PFSK-1 (cell line): ENCODE data around the gene EOGT.

Experiments
- FOXP2 ChIP-seq: optimal IDR thresholded peaks from 2 replicates; pipeline ENCODE3; 2011; ENCODE audit warnings: borderline replicate concordance, control low read depth, inconsistent platforms; ENCODE audit not compliant: insufficient read depth; ENCODE audit errors: extremely low read length, extremely low read depth
- POLR2AphosphoS5 ChIP-seq: IDR thresholded peaks from 2 replicates; pipeline ENCODE4 v1.6.1; 2012; ENCODE audit warnings: low read depth, mild to moderate bottlenecking, control low read depth, low read length, moderate library complexity
- REST ChIP-seq, 2 experiments: IDR thresholded peaks; 2 replicates each; pipeline versions ENCODE4 v1.6.1 to v1.8.0; 2011 to 2012; ENCODE audit warnings: low read depth in 2 of 2, low read length in 2 of 2, control low read depth in 1 of 2, inconsistent platforms in 1 of 2, mild to moderate bottlenecking in 1 of 2, moderate library complexity in 1 of 2; ENCODE audit not compliant: insufficient read depth in 1 of 2
- SIN3A ChIP-seq: IDR thresholded peaks from 2 replicates; pipeline ENCODE4 v1.6.1; 2012; ENCODE audit warnings: mild to moderate bottlenecking, low read length, moderate library complexity, borderline replicate concordance; ENCODE audit not compliant: insufficient read depth
- TAF1 ChIP-seq: IDR thresholded peaks from 2 replicates; pipeline ENCODE4 v1.6.1; 2012; ENCODE audit warnings: low read length, control low read depth, borderline replicate concordance; ENCODE audit not compliant: insufficient read depth

EOGT gene

DNA sequence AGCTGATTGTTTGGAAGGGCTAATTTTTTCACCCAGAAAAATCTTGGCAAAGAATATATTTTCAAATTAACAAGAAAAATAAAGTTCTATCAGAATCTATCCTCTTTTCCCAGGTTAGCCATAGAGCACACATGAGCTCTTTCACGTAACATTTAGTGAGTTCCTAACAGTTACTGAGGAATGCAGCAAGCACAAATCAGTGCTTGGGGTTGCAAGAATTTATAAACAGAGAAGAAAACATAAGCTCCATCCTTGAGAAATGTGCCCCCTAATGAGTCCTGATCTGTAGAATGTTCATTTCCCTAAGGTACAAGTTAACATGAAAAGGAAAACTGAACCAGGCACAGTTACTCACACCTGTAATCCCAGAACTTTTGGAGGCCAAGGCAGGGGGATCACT lies 13.9 kb downstream of the EOGT start:
- no peak for TF ChIP-seq POLR2AphosphoS5
- no peak for TF ChIP-seq REST (IDR thresholded peaks at IDR 0.05; ENCODE audit: insufficient read depth in 1 of 2, low read depth in 2 of 2, low read length in 2 of 2)
- no peak for TF ChIP-seq SIN3A
- no peak for TF ChIP-seq TAF1
- TF ChIP-seq FOXP2: no peak

GRCh38 chr3:68999158-68999557 lies 14.3 kb downstream of the EOGT start:
- TF ChIP-seq REST (IDR thresholded peaks at IDR 0.05; ENCODE audit: insufficient read depth in 1 of 2, low read depth in 2 of 2, low read length in 2 of 2) (no peak), POLR2AphosphoS5 (no peak), FOXP2 (no peak), SIN3A (no peak), TAF1 (no peak)

GRCh38 chr3:68997887-68998286 lies 15.6 kb downstream of the EOGT start:
- TF ChIP-seq TAF1: no peak
- no peak for TF ChIP-seq POLR2AphosphoS5
- TF ChIP-seq SIN3A: no peak
- TF ChIP-seq REST (IDR thresholded peaks at IDR 0.05; ENCODE audit: insufficient read depth in 1 of 2, low read depth in 2 of 2, low read length in 2 of 2): no peak
- no peak for TF ChIP-seq FOXP2

DNA sequence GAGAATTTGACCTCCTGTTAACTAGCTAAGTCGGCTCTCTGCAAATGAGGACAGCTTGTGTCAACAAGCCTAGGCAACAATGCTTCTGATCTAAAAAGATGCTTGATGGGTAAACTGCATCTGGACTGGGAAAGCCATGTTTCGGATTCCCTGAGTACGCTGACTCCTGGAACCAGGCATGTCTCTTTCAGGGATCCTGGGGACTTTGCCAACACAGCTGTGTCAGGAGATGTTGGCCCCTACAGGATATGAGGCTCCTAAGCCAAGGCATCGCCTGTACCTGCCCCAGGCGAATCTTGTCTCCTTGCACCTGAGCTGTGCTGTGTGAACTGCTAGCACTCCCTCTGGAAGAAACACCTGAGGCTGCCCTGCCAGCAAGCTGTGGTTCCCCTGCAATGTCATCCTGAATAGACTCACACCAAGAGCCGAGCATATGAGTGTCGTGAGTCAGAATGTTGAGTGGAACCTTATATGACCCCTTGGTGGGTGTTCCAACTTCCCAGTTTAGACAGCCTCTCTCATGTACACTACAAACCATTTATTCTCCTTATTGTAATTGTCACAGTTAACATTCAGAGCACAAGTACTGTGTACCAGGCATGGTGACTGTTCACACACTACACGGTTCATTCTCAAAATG lies 17.0 kb downstream of the EOGT start:
- no peak for TF ChIP-seq POLR2AphosphoS5
- no peak for TF ChIP-seq REST (IDR thresholded peaks at IDR 0.05; ENCODE audit: insufficient read depth in 1 of 2, low read depth in 2 of 2, low read length in 2 of 2)
- TF ChIP-seq SIN3A: no peak
- TF ChIP-seq FOXP2: no peak
- no peak for TF ChIP-seq TAF1

- TF ChIP-seq TAF1 (no peak), FOXP2 (no peak), REST (IDR thresholded peaks at IDR 0.05; ENCODE audit: insufficient read depth in 1 of 2, low read depth in 2 of 2, low read length in 2 of 2) (no peak), POLR2AphosphoS5 (no peak), SIN3A (no peak)
These were observed 24.7 kb downstream of the EOGT start for GRCh38 chr3:68988740-68989139.
